GM19099 (cell line): ENCODE data around the gene ATP6V0D1.

Experiments used
- POLR2A ChIP-seq: IDR thresholded peaks from 3 replicates; pipeline ENCODE4 v1.6.1; 2011; ENCODE audit warnings: low read depth; ENCODE audit not compliant: insufficient read length; ENCODE audit errors: extremely low read depth

Gene ATP6V0D1

GRCh38 chr16:67458121-67458641 is 22.8 kb downstream of the ATP6V0D1 start:
- TF ChIP-seq POLR2A = no peak

GRCh38 chr16:67457611-67458010 is 23.3 kb downstream of the ATP6V0D1 start:
- TF ChIP-seq POLR2A = no peak

- no peak for TF ChIP-seq POLR2A
Observed at GRCh38 chr16:67456391-67457081, 24.4 kb downstream of the ATP6V0D1 start.

DNA sequence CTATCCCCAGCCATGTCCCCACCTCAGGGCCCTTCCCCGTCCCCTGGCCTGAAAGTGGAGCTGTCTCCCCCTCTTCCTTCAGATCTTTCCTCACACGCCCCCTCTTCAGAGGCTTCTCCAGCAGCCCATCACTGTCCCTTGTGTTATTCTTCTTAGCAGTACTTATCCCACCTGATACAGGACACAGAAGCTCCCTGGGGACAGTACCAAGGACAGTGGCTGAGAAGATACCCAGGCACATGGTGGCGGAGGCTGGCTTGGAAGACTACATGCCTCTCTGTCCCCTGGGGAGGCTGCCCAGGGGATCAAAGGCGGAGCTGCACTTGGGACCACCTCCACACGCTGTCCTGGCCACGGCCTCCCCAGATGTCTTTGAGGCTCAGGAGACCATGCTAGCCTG is 26.1 kb downstream of the ATP6V0D1 start:
- TF ChIP-seq POLR2A = no peak

GRCh38 chr16:67454104-67454503 is 26.9 kb downstream of the ATP6V0D1 start:
- TF ChIP-seq POLR2A = no peak

DNA sequence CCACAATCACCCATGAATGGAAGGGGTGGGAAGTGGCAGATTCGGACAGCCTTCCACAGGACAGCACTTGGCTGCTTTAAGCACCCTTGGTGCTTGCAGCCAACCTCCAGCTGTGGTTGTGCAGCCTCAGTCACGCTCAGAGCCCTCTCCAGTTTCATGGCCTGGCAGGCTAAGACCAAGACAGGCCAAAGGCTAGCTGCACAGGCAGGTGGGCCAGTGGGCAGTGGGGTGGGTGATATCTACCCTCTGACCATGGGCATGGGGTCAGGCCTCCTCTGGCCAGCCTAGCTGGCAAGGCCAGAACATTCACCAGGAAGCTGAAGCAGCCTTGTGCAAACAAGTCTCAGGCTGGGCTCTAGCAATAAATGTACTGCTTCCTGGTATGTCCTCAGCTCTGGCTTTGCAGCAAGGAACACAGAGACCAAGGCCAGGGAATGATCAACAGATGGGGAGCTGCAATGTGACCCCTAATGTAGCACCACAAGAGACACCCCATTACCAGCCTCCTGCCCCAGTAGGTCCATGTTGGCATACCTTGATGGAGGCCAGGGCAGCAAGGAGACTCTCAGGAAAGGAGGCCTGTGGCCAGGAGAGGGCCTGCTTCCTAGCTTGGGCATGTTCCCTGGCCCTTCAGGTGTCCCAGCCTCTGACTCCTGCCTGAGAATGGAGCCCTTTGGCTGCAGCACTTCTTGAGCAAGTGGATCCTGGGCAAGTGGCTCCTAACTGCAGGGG is 29.1 kb downstream of the ATP6V0D1 start:
- TF ChIP-seq POLR2A = no peak

DNA sequence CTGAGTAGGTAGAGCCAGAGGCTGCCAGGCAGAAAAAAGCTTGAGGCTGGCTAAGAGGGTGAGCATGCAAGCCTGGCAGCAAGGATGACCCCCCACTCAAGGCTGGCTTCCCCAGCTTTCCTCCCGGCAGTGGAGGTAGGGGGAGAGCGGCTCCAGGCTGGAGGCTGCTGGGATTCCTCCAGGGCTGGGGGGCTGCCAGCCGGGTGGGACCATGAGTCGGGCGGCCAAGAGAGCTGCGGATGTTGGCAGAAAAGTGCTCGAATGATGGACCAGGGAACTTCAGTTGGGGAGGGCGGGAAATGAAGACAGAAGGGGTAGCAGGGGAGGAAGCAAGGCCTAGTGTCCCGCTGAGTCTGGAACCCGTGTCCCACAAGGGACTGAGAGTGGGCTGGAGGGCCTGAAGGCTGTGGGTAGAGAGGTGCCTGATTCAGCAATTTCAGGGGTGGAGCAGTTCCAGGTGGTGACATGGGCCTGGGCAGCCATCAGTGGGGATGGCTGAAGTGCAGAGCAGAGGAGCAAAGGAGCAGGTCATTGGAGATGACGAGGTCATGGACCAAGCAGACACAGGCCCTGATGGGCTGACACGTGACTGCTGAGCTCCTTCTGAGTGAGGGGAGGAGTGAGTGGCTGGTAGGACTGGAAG is 29.8 kb downstream of the ATP6V0D1 start:
- no peak for TF ChIP-seq POLR2A

GRCh38 chr16:67449739-67450138 is 31.2 kb downstream of the ATP6V0D1 start:
- no peak for TF ChIP-seq POLR2A

- TF ChIP-seq POLR2A = no peak
Observed at GRCh38 chr16:67449336-67449735, 31.6 kb downstream of the ATP6V0D1 start.

- TF ChIP-seq POLR2A = no peak
Observed at GRCh38 chr16:67448580-67448979, 32.4 kb downstream of the ATP6V0D1 start.

- no peak for TF ChIP-seq POLR2A
Observed at GRCh38 chr16:67447508-67448076, 33.4 kb downstream of the ATP6V0D1 start.

DNA sequence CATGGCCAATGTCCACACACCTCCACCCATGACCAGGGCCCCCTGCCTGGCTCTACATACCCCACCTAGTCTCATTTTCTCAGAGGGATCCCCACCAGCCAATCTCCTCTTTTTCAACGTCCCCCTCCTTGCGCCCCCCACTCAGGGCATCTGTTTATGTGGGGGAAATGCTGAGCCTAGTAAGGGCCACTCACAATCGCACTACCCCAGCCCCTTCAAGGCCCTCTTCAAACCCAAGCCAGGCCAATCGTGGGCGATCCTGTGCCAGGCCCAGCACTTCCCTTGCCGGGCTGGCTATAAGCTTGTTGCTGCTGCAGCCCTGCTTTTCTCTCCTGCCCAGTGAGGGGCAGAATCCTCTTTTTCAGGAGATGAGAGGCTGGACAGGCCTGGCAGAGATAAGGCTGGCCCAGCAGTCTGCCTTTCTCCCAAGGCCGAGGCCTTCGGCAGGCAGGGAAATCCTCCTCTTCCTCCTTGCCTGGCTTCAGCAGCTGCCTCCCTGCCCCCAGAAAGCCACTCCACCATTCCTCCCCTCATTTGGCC is 33.9 kb downstream of the ATP6V0D1 start:
- no peak for TF ChIP-seq POLR2A

- no peak for TF ChIP-seq POLR2A
Observed at GRCh38 chr16:67445913-67446907, 34.7 kb downstream of the ATP6V0D1 start.

- no peak for TF ChIP-seq POLR2A
Observed at GRCh38 chr16:67445441-67445912, 35.5 kb downstream of the ATP6V0D1 start.

DNA sequence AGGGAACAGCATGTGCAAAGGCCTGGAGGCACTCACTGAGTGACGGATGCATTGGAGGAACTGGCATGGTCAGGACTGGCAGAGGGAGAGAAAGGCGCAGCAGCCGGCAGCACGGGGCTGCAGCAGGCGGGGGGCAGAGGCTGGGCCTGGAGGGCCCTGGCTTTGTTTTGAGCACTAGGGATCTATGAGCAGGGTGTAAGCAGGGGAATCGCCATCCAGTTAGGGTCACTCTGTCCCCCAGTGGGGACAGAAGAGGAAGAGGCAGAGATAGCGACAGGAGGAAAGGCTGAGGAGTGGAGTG is 35.9 kb downstream of the ATP6V0D1 start:
- TF ChIP-seq POLR2A = no peak
